Left renal pelvis (tissue), 4 donors: Measurements from ENCODE around the gene FLT4. TPM values are rescaled to one million over a fixed set of nuclear protein-coding genes. Genes with fewer than 3 reads are reported as not detected.

Source experiments
- DNase-seq, 4 donors: peaks; one replicate each; pipeline ENCODE4 v3.0.0-alpha.2; 2013; ENCODE audit warnings: low read depth in 4 of 4, low spot score in 3 of 4
- polyA plus RNA-seq, 4 donors: library from polyadenylated mRNA; unstranded; fragments of 120-200 nt; gene quantifications; one replicate each; pipeline ENCODE4 v1.2.1, GENCODE V29; 2013; ENCODE audit not compliant: insufficient read length in 4 of 4

The FLT4 gene
- polyA plus RNA-seq, 4 donors: 9.3 to 32.5 (median 25.4) TPM

DNA sequence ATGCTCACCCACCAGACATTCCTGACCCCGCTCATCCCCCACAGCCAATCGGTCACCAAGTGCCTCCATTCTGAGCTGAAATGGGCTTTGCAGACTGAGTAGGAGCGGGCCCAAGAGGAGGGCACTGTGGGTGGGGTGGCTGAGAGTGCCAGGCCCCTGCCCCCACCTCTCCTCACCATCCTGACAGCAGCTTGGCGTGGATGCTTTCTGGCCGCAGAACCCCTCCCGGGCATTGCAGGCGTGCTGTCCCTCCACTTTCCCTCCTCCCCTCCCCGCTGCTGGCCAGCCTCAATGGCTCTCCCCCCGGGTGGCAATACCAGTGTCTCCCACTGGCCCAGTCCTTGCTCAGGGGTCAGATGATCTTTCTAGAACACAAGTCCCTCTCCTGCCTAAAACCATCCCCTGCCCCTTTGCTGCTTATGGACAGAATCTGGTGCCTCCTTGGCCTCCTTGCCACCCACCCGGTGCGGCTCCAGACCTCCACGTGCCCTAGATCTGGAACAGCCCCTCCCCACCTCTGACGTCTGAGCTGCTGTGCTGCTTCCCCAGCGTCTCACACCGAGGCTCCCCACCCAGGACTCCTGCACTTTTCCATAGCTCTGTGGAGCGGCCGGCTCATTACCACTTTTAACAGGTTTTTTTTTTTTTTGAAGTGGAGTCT, 6.1 kb downstream of the FLT4 start:
- DNase-seq: no peak

DNA sequence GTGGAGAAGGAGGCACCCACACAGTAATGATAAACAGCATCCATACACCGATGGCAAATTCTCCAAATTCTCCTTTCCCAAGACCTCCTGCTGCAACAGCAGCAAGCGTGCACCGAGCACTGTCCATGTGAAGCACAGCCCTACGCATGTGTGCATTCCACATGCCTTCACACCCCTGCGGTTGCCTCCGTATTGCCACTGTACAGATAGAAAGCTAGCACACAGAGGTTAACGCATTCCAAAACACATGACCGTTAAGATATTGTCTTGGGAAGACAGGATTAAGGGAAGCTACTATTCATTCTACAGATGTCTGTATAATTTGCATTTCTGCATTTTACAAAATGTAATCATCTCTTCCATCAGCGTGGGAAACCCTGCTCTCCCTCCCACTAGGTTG, 6.6 kb downstream of the FLT4 start:
- DNase-seq: no peak

DNA sequence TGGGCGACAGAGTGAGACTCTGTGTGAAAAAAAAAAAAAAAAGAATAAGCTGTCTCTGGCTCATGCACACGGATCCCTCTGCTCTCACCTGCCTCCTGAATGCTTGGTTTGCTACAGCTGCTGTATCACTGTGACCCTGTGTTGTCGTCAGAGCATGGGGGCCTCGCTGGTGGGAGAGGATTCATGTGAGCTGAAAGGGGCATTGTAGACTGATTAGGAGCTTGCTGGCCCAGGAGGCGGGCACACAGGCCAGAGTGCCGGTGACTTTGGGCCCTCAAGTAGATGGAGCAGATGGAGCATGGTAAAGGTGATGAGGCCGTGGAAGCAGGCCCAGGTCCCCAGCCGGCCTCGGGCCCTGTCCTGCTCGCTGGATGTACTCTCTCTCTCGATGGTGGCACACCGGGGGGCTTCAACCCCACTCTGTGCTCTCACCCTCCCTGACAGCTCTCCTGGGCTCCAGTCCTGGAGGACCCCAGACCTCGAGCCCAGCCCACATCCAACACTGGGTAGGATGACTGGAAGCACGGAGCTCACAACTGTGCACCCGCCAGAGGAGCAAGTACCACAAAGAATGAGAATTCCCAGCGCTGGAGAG, 7.1 kb downstream of the FLT4 start:
- DNase-seq: no peak

DNA sequence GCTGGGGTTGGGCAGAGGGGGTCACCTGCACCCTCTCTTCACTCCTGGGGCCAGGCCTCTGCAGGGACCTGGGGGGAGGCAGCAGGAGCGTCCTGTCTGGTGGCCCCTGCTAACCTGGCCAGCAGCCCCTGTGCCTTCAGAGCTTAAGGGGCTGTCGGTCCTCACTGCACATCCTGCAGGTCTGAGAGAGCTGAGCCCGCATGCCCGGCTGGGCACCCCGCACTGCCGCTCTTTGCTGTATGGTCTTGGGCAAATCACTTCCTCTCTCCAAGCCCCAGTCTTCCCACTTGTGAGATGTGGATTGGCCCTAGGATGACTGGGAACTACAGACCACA, 7.9 kb downstream of the FLT4 start:
- DNase-seq: no peak

DNA sequence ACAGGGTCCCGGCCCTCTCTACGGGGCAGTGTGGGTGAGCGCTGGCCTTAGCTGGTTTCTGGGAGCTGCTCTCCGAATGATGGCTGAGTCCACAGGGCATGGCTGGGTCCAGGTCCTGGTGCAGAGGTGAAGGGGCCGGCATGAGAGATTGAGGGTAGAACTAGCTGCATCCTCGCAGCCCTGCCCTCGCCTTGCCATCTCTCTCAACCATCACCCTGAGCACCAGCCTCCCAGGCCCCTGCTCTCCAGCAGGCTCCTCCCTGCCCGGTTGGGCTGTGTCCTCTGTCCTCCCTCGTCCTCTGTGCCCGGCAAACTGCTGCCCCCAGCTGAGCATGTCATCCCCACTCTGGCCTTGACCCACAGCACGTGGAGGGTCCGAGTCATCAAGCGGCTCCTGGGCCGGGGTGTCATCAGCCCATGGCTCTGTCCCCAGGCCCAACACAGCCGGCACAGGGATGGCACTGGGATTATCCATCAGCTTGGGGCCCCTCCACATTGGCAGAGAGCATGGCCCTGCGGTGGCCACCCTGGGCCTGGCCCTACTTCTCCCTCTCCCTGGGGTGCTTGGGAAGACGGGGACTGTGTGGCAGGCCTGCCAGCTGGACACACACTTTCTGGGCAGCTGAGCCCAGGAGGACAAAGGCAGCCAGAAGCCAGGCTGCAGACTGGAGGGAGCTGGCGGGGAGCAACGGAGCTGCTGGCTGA, 8.4 kb downstream of the FLT4 start:
- DNase-seq: no peak

DNA sequence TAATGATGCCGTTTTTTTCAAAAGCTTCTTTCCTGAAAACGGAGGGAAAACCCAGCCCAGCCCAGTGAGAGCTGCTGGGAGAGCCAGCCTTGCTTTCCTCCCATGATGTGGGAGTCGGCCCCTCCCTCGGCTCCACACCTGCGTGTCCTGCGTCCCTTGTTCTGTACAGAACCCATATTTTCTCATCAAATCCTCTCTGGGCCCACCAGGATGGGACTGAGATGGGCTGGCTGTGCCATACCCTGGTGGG, 8.9 kb downstream of the FLT4 start:
- DNase-seq: no peak

DNA sequence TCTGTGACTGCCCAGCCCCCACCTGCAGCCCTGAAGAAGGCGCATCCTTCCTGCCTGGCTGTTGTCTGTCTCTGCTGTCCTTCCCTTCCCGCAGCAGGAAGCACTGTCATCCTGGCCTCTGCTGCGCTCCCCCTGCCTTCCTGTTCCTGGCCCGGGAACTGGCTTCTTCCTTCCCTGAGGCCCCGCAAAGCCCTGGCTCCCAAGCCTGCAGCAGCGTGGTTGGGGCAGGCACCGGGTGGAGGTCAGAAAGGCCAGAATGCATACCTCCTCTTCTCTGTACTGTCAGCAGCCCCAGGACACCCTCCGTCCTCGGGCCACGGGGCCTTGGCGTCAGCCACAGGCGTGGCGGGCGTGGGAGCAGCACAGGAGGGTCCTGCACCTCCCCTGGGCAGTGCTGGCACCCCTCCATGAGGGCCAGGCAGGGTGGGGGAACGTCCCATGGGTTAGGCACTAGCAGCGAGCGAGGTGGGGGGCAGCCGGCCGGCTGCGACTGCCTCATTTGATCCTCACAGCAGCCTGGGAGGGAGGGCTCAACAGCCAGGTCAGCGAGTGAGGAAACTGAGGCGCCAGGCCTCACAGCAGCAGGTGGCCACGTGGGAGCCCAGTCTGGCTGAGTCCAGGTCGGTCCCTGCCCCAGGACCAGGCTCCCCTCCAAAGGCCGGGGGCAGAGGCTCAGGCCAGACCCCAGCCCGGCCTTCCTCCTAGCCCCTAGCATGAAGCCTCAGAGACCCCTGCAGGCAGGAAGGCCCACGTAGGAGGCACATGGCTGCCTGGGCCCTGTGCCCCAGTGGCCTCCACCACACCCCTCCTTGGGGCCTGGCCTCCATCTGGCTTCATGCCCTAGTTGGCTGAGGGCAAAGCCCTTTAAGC, 9.4 kb downstream of the FLT4 start:
- no peak for DNase-seq

DNA sequence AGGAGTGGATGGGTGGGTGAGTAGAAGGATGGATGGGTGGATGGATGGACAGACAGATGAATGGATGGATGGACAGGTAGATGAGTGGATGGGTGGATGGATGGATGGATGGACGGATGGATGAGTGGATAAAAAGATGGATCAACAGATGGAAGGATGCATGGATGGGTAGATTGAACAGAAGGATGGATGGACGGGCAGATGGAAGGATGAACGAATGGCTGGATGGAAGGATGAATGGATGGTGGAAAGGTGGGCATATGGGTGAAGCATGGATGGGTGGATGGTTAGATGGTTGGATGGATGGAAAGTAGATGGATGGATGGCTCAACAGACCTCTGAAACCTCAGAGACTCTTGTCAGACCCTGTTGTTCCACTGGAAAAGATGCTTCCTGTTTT, 10.1 kb downstream of the FLT4 start:
- no peak for DNase-seq

DNA sequence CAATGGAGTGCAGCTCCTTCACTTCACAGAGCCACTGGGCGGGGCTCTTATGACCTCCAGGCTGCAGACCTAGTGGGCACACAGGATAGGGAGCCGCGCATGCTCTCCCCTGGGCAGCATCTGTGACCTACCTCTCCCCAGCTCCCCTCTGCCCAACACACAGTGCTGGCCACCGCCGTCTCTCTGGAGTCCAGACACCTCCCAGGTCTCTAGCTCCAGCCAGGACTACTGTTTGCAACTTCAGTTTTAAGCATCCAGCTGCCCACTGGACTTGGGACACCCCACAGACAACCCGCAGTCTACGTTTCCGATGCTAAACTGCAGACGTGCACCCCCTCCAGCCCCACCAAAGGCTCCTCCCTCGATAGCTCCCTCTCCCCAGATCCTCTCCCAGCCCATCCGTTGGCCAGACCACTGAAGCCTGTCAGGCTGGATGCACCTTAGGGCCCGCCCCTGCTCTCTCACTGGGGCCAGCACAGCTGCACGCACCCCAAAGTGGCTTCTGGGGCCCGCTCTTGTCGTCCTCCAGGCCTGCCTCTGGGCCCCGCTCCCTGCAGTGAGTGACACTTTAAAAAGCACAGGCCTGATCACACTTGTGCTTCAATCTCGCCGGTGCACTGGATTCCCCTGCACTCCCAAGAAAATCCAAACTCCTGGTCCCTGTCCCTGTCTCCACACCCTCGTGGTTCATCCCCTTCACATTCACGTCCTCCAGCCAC, 11.3 kb downstream of the FLT4 start:
- DNase-seq: no peak

DNA sequence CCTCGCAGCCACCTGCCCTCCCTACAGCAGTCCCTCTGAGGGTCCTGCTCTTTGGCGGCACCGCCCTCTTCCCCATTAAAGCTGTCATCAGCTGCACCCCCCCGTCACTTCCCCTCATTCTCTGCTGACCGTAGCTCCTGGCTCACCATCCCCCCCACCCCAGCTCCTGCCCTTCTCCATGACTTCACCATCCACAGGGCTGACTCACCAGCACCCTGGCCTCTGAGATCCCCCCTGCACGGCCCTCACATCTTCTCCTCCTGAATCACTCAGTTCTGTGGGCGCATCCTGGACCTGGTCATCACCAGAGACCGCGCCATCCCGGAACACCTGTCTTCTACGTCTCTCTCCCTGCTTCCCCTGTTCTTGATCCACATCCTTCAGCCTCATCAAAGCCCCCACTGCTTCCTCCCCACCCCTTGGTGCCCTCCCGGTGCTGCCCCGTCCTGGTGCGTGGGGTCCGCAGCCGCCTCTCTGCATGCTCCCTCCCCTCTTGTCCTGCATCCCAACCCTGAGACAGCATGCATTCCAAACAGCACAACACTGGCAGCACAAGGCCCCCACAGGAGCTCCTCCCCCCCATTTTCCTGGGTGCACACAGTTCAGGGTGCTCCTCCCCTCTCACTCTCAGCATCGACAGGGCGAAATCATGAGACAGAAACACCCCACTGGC, 12.9 kb downstream of the FLT4 start:
- DNase-seq: no peak

DNA sequence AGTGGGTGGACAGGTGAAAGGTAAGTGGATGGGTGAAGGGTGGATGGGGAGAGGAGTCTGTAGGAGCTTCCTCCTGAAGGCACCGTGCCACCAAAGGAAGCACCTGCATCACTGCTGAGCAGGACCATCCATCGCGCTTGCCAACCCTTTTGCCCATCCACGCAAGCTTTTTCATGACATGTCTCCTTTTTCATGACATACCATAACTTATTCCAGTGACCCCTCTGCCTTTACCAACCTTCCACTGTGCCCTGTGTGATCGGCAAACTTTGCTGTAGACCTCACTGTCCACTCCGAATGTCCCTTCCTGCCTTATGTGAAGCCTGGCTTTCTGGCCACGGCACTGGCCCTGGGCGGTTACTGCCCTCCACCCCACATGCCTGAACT, 13.4 kb downstream of the FLT4 start:
- DNase-seq: no peak

DNA sequence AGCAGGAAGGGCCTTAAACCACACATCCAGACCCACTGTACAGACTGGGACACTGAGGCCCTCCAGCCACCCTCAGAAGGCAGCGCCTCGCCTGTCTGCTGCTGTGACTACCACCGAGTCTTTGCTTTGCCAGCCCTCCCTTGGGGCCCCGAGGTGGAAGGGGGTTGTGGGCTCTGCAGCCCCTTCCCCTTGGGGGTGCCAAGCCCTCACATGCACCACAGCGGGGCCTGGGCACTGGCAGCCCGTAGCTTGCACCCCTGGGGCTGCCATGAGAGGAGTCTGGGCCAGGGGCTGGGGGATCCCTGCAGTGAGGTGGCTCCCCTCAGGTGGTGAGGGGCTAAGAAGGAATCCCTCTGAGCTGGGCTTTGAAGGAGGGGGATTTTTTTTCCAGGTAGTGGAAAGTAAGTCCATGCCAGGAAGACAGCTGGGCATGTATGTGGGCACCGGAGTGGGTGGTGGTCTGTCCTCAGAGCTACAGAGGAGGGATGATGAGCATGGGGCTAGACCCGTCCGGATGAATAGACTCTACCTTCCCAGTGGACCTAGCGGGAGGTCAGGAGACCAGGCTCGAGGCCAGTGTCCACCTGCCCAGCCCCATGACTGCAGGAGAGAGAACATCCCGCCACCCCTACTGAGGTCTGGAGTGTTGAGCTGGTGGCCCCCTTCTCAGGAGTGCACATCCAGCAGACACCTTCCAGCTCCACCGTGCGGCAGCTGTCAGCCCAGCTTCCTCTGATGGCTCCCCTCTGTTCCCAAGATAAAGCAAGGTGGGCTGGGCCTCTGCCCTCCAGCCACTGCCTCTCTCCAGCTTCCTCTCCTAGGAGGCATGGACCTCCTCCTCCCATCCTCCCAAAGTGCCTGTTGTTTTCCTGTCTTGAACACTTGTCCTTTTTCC, 15.9 kb downstream of the FLT4 start:
- no peak for DNase-seq

DNA sequence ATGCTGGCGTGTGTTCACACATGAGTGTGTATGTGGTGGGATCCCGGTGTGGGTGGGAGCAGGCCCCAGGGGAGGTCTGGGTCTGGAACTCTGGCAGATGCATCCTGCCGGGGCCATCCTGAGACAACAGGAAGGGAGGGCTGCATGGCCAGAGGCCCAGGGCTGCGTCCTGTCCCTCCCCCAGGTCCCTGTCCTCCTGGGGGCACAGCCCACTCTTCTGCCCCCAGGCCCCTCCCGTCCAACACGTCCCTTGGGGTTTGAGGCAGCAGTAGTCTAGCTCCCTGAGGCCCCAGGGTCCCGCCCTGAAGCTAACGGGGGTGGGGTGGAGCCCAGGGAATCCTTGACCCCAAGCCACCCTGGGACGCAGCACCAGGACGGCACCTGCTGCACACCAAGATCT, 16.6 kb downstream of the FLT4 start:
- no peak for DNase-seq

DNA sequence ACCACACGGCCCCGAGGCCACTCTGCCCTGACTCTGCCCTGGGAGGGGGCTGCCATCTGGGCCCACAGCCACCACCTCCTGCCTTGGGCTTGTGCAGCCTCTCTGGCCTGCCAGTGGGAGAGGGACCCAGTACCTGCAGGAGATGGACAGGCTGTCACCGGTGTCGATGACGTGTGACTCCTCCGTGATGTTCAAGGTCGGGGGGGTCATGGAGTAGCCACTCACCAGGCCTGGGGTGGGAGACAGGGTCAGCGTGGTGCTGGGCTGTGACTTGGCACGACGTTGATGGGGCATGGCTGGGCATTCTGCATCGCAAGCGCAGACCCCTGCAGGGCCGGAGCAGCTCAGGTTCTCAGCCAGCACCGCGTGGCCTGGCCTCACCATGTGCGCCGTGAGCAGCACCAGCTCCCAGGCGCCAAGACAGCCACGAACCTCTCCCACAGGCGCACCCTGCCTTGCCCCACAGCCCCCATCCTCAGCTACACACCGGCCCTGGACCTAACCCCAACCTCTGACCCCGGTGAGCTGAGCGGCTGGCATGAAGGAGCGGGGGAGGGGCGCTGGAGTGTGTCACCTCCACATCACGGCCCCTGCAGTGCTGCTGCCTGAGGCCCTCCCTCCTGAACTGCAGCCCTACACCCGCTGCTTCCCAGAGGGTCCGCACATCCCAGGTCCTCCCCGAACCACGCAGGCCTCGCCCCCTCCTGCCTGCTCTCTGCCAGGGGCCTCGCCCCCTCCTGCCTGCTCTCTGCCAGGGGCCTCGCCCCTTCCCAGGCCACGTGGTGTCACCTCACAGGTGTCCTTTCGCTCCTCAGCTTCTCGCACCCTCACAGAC, 17.6 kb downstream of the FLT4 start:
- no peak for DNase-seq

DNA sequence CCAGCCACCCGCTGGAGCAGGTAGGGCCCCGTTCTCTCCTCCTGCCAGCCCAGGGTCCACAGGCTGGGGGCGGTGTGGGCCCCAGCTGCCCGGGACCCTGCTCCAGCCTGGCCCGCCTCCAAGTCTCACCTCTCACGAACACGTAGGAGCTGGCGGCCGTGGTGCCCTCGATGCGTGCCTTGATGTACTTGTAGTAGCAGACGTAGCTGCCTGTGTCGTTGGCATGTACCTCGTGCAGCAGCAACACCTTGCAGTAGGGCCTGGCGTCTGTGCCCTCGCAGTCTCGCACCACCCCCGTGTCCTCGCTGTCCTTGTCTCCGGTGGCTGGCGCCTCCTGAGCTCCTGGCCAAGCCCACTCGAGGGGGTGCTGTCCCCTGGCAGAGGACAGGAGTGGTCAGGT, 19.0 kb downstream of the FLT4 start:
- no peak for DNase-seq

DNA sequence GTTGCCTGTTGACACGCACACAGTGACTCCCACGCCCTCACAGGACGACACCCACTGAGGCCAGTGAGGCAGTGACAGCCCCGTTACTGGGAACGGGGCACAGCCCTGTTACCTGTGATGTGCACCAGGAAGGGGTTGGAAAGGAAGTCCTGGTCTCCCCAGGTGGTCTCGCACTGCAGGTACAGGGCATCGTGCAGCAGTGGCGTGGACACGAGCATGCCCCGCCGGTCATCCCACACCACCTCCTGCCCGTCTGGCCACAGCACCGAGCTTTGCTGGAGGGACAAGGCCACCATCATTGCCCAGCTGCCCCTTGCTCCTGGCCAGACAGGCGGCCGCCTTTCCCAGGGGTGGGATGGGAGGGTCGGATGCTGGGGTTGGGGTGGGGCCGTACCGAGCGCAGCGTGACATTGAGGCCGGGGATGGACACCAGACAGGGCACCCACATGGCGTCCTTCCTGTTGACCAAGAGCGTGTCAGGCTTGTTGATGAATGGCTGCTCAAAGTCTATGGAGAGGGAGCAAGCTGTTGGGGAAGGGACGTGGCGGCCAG, 19.5 kb downstream of the FLT4 start:
- no peak for DNase-seq

DNA sequence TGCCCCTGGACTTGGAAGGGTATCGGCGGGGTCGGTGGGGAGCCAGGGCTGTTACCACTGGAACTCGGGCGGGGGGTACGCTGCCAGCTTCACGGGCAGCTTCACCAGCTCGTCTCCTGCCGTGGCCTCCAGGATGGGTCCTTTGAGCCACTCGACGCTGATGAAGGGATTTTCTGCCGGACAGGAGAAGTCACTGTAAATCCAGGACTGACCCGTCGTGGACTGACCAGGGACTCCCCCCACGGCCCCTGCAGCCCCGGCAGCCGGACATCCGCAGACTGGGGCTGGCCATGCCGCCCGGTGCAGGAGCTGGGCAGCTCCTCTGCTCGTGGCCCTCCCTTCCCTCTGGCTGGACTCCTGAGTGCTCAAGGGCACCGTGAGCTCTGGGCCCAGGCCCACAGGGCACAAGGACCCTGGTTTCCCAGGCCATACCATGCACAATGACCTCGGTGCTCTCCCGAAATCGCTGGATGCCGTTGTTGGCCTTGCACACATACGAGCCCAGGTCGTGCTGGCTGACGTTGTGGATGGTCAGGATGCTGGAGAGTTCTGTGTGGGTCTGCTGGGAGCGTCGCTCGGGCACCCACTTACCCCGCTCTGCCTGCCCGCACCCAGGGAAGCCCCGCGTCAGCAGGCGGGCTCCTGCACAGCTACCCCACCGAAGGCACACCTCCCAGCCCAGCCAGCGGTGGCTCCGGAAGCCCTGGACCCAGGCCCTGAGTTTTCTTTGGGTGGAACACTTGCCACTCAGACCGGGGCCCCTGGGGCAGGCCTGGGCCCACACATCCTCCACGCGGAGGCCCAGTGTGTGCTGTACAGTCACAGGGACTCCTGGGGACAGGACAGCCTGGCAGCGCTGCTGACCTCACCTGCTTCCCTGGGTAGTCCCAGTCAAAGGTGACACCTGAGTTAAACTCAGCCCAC, 20.3 kb downstream of the FLT4 start:
- DNase-seq: no peak
